SK-N-SH (cell line): ENCODE data around the gene MAN2B2. TPM values are rescaled to one million over a fixed set of nuclear protein-coding genes. Genes with fewer than 3 reads are reported as not detected.

Source experiments
- CTCF ChIA-PET: fragments of 300-600, 350-600 bp; formaldehyde crosslinking; extraction: SDS; loops from one replicate; lab custom pipeline; 2021; lab: Yijun Ruan, JAX
- POLR2A ChIA-PET: fragments of 350-600 bp; sonication (Branson Sonifier 250); formaldehyde crosslinking; extraction: SDS; loops from one replicate; lab custom pipeline; 2020; ENCODE audit warnings: antibody characterized with exemption, inconsistent platforms; lab: Yijun Ruan, JAX
- DNase-seq: peaks from one replicate; pipeline ENCODE4 v3.0.0; 2012
- H2AFZ ChIP-seq: fragments of 200-600 bp; sonication (generic); 2 replicates; pipeline ENCODE4 v1.8.1; 2016; ENCODE audit warnings: antibody characterized with exemption, mild to moderate bottlenecking, low read depth
- H3F3A ChIP-seq: fragments of 200-600 bp; sonication (generic); replicated peaks from 2 replicates; pipeline ENCODE3; 2016; ENCODE audit warnings: antibody characterized with exemption, mild to moderate bottlenecking; ENCODE audit not compliant: insufficient read depth
- H3K27ac ChIP-seq, 2 experiments: fragments of 200-500 bp in 1 of 2; fragments of 200-600 bp in 1 of 2; sonication (Bioruptor generic) in 1 of 2; sonication (generic), shearing (Covaris generic) in 1 of 2; 2 replicates each; pipeline versions ENCODE4 v1.5.1 to v1.6.1; 2014 to 2016; ENCODE audit warnings: low read depth in 2 of 2, inconsistent platforms in 1 of 2, low read length in 1 of 2, mild to moderate bottlenecking in 1 of 2, mixed read lengths in 1 of 2
- H3K27me3 ChIP-seq: fragments of 200-600 bp; sonication (generic), shearing (Covaris generic); 2 replicates; pipeline ENCODE4 v1.6.1; 2016; ENCODE audit warnings: mixed run types; ENCODE audit not compliant: insufficient read depth
- H3K36me3 ChIP-seq, 2 experiments: fragments of 200-500 bp in 1 of 2; fragments of 200-600 bp in 1 of 2; sonication (Bioruptor generic) in 1 of 2; sonication (generic) in 1 of 2; replicated peaks in 1 of 2; 2 replicates each; pipeline versions ENCODE3 to v1.5.1; 2014 to 2016; ENCODE audit warnings: low read length in 1 of 2, mild to moderate bottlenecking in 1 of 2; ENCODE audit not compliant: insufficient read depth in 2 of 2, control insufficient read depth in 1 of 2
- H3K4me1 ChIP-seq, 2 experiments: fragments of 200-500 bp in 1 of 2; fragments of 200-600 bp in 1 of 2; sonication (Bioruptor generic) in 1 of 2; sonication (generic), shearing (Covaris generic) in 1 of 2; 2 replicates each; pipeline versions ENCODE4 v1.5.1 to v1.6.1; 2014 to 2016; ENCODE audit warnings: low read depth in 1 of 2, low read length in 1 of 2, mixed run types in 1 of 2; ENCODE audit not compliant: insufficient read depth in 2 of 2, control insufficient read depth in 1 of 2
- H3K4me2 ChIP-seq: fragments of 200-600 bp; sonication (generic), shearing (Covaris generic); 2 replicates; pipeline ENCODE4 v1.6.1; 2017; ENCODE audit warnings: mixed run types
- H3K4me3 ChIP-seq, 2 experiments: fragments of 200-500 bp in 1 of 2; fragments of 200-600 bp in 1 of 2; sonication (Bioruptor generic) in 1 of 2; sonication (generic), shearing (Covaris generic) in 1 of 2; 2 replicates each; pipeline versions ENCODE4 v1.5.1 to v1.8.1; 2014 to 2016; ENCODE audit warnings: low read depth in 2 of 2, inconsistent platforms in 1 of 2, low read length in 1 of 2, mild to moderate bottlenecking in 1 of 2, mixed read lengths in 1 of 2, moderate library complexity in 1 of 2
- H3K79me2 ChIP-seq: fragments of 200-600 bp; sonication (generic); 2 replicates; pipeline ENCODE4 v1.8.1; 2017; ENCODE audit warnings: mild to moderate bottlenecking; ENCODE audit not compliant: insufficient read depth
- H3K9ac ChIP-seq: fragments of 200-600 bp; sonication (generic); 2 replicates; pipeline ENCODE4 v1.6.1; 2017; ENCODE audit warnings: mixed run types
- H3K9me2 ChIP-seq: fragments of 200-600 bp; sonication (generic); 2 replicates; pipeline ENCODE4 v1.6.1; 2017; ENCODE audit warnings: mixed run types
- H3K9me3 ChIP-seq: fragments of 200-600 bp; sonication (generic); 2 replicates; pipeline ENCODE4 v1.6.1; 2017; ENCODE audit warnings: mixed run types, mild to moderate bottlenecking, moderate library complexity
- H4K20me1 ChIP-seq: fragments of 200-600 bp; sonication (generic); 2 replicates; pipeline ENCODE4 v1.6.1; 2017; ENCODE audit warnings: mild to moderate bottlenecking, mixed run types; ENCODE audit not compliant: insufficient read depth
- EZH2phosphoT487 ChIP-seq: fragments of 200-600 bp; sonication (generic); IDR thresholded peaks from 2 replicates; pipeline ENCODE4 v1.6.1; 2017; ENCODE audit warnings: low read depth, mixed run types, mild to moderate bottlenecking, antibody characterized with exemption, moderate library complexity, borderline replicate concordance
- IRF3 ChIP-seq: fragments of 150-350 bp; IDR thresholded peaks from 2 replicates; pipeline ENCODE4 v1.6.1; 2016; ENCODE audit warnings: mild to moderate bottlenecking, low read depth, low read length
- JUND ChIP-seq: IDR thresholded peaks from 2 replicates; pipeline ENCODE4 v1.4.0; 2012
- MXI1 ChIP-seq: IDR thresholded peaks from 2 replicates; pipeline ENCODE4 v1.6.1; 2012; ENCODE audit warnings: mild to moderate bottlenecking, low read depth, low read length, improper control_type of control experiment
- NFIC ChIP-seq: IDR thresholded peaks from 2 replicates; pipeline ENCODE4 v1.4.0; 2012; ENCODE audit warnings: borderline replicate concordance
- RAD21 ChIP-seq: IDR thresholded peaks from 2 replicates; pipeline ENCODE4 v1.6.1; 2012; ENCODE audit warnings: mild to moderate bottlenecking, low read length
- RCOR1 ChIP-seq: fragments of 150-350 bp; IDR thresholded peaks from 2 replicates; pipeline ENCODE4 v1.6.1; 2017; ENCODE audit warnings: antibody characterized with exemption, low read length
- SIN3A ChIP-seq: IDR thresholded peaks from 2 replicates; pipeline ENCODE4 v1.6.1; 2012; ENCODE audit warnings: low read depth, mild to moderate bottlenecking, low read length, moderate library complexity, borderline replicate concordance
- TAF1 ChIP-seq: IDR thresholded peaks from 2 replicates; pipeline ENCODE4 v1.6.1; 2012; ENCODE audit warnings: low read depth, mild to moderate bottlenecking, low read length, moderate library complexity, borderline replicate concordance
- TCF12 ChIP-seq: IDR thresholded peaks from 2 replicates; pipeline ENCODE4 v1.4.0; 2012
- YY1 ChIP-seq: IDR thresholded peaks from 2 replicates; pipeline ENCODE4 v1.4.0; 2012; ENCODE audit warnings: low read depth, mild to moderate bottlenecking
- WGBS: methylation state at CpG from one replicate; pipeline ENCODE4 v1.1.6; 2017; ENCODE audit warnings: low lambda C conversion rate; 5-methylcytosine and 5-hydroxymethylcytosine counted together
- polyA plus RNA-seq, 3 experiments: library from polyadenylated mRNA; depleted of rRNA; stranded (reverse); fragments of >200 nt; gene quantifications; 2 replicates each; pipeline ENCODE4 v1.2.3, GENCODE V29; 2012
- TF ChIP-seq, protein P1 (sequence below): IDR thresholded peaks from 2 replicates; pipeline ENCODE4 v1.6.1; 2012; ENCODE audit warnings: mild to moderate bottlenecking, low read depth, low read length, moderate library complexity
- TF ChIP-seq, protein P2 (sequence below): IDR thresholded peaks from 2 replicates; pipeline ENCODE4 v1.4.0; 2012; ENCODE audit warnings: low read depth, borderline replicate concordance
- TF ChIP-seq, protein P3 (sequence below): IDR thresholded peaks from 2 replicates; pipeline ENCODE4 v1.4.0; 2012; ENCODE audit warnings: low read depth

Gene MAN2B2
- polyA plus RNA-seq, 1 of the 3 experiments (the other 2 are of a cell fraction), result 24.9 TPM

GRCh38 chr4:6581566-6582121 lies 6.7 kb downstream of the MAN2B2 start:
- H3K9ac ChIP-seq, result no peak overlapping the region
- no peaks in the 10 kb centered on the region for H3K9me2 ChIP-seq
- H4K20me1 ChIP-seq, result no peaks in the 10 kb centered on the region
- H2AFZ ChIP-seq, result no peak overlapping the region
- no peak overlapping the region for H3K4me3 ChIP-seq
- H3K27me3 ChIP-seq, result no peaks in the 10 kb centered on the region
- no peak for DNase-seq
- H3K4me1 ChIP-seq, result no peaks in the 10 kb centered on the region; a peak in 1 of 4 replicates
- H3K36me3 ChIP-seq, result peaks cover 12 to 16% of the 10 kb centered on the region in 2 experiments
- TF ChIP-seq EZH2phosphoT487 (no peak), YY1 (no peak), NFIC (no peak), IRF3 (no peak), SIN3A (no peak), MXI1 (no peak), TCF12 (no peak), RAD21 (no peak), RCOR1 (no peak), JUND (no peak), TAF1 (no peak)
- TF ChIP-seq, protein P1, sequence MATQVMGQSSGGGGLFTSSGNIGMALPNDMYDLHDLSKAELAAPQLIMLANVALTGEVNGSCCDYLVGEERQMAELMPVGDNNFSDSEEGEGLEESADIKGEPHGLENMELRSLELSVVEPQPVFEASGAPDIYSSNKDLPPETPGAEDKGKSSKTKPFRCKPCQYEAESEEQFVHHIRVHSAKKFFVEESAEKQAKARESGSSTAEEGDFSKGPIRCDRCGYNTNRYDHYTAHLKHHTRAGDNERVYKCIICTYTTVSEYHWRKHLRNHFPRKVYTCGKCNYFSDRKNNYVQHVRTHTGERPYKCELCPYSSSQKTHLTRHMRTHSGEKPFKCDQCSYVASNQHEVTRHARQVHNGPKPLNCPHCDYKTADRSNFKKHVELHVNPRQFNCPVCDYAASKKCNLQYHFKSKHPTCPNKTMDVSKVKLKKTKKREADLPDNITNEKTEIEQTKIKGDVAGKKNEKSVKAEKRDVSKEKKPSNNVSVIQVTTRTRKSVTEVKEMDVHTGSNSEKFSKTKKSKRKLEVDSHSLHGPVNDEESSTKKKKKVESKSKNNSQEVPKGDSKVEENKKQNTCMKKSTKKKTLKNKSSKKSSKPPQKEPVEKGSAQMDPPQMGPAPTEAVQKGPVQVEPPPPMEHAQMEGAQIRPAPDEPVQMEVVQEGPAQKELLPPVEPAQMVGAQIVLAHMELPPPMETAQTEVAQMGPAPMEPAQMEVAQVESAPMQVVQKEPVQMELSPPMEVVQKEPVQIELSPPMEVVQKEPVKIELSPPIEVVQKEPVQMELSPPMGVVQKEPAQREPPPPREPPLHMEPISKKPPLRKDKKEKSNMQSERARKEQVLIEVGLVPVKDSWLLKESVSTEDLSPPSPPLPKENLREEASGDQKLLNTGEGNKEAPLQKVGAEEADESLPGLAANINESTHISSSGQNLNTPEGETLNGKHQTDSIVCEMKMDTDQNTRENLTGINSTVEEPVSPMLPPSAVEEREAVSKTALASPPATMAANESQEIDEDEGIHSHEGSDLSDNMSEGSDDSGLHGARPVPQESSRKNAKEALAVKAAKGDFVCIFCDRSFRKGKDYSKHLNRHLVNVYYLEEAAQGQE, result no peak
- TF ChIP-seq, protein P2, sequence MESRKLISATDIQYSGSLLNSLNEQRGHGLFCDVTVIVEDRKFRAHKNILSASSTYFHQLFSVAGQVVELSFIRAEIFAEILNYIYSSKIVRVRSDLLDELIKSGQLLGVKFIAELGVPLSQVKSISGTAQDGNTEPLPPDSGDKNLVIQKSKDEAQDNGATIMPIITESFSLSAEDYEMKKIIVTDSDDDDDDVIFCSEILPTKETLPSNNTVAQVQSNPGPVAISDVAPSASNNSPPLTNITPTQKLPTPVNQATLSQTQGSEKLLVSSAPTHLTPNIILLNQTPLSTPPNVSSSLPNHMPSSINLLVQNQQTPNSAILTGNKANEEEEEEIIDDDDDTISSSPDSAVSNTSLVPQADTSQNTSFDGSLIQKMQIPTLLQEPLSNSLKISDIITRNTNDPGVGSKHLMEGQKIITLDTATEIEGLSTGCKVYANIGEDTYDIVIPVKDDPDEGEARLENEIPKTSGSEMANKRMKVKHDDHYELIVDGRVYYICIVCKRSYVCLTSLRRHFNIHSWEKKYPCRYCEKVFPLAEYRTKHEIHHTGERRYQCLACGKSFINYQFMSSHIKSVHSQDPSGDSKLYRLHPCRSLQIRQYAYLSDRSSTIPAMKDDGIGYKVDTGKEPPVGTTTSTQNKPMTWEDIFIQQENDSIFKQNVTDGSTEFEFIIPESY, result no peak
- TF ChIP-seq, protein P3, sequence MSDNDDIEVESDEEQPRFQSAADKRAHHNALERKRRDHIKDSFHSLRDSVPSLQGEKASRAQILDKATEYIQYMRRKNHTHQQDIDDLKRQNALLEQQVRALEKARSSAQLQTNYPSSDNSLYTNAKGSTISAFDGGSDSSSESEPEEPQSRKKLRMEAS, result no peak
- H3K79me2 ChIP-seq, result no peaks in the 10 kb centered on the region
- no peaks in the 10 kb centered on the region for H3K9me3 ChIP-seq
- POLR2A ChIA-PET, result no interaction called here
- CTCF ChIA-PET, result no interaction called here
- 94% methylated on average over 10 of the region's 11 CpGs for WGBS
- no peaks in the 10 kb centered on the region for H3F3A ChIP-seq
- H3K4me2 ChIP-seq, result no peak overlapping the region
- H3K27ac ChIP-seq, result no peak overlapping the region
